Measurements from ENCODE around the gene TAF1B. TPM values are rescaled to one million over a fixed set of nuclear protein-coding genes. Genes with fewer than 3 reads are reported as not detected.

The TAF1B gene
- total and polyA plus RNA-seq, 2 donors from 2014 or later = 8.8 to 27.7 TPM

DNA sequence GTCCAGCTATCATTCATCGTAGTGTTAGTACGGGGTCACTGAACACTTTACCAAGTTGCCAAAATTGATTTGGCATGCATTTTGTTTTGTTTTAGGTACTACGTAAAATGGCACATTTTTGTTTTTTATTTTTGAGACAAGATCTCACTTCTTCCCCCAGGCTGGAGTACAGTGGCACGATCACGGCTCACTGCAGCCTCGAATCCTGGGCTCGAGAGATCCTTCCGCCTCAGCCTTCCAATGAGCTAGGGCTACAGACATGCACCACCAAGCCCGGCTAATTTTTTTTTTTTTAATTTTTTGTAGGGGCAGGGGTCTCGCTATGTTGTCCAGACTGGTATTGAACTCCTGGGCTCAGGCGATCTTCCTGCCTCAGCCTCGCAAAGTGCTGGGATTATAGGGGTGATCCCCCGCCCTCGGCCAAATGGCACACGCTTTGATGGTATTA, 786 bp downstream of the TAF1B start:
- Histone ChIP-seq H3K9ac (ENCODE audit: low read length in 3 of 3) (peak overlapping the region; percentile 65 to 92 (median 82)), H3K4me1 (ENCODE audit: control insufficient read depth in 2 of 3, insufficient read depth in 2 of 3, low read depth in 1 of 3, low read length in 3 of 3) (peaks cover 3 to 11% (median 7%) of the 10 kb centered on the region in 3 donors), H3K27me3 (ENCODE audit: control insufficient read depth, insufficient read depth, low read length) (no peaks in the 10 kb centered on the region), H3K9me3 (ENCODE audit: control insufficient read depth in 2 of 3, insufficient read depth in 1 of 3, low read length in 3 of 3) (no peaks in the 10 kb centered on the region), H3K36me3 (ENCODE audit: control insufficient read depth in 2 of 3, insufficient read depth in 3 of 3, low read length in 3 of 3) (peaks cover 2 to 7% (median 3%) of the 10 kb centered on the region in 3 donors), H3K27ac (ENCODE audit: low read depth in 2 of 2, low read length in 2 of 2) (peak overlapping the region in 1 of 2 donors; percentile 91), H3K4me3 (ENCODE audit: low read length in 3 of 3) (peak overlapping the region; percentile 72 to 95 (median 85))
- FAIRE-seq = no peak
- DNase-seq = peak in 3 of 5 donors; percentile 26 to 50 (median 48)
- intact Hi-C loops (cut with DNase I) = no loop called here
- TF ChIP-seq, protein P1, sequence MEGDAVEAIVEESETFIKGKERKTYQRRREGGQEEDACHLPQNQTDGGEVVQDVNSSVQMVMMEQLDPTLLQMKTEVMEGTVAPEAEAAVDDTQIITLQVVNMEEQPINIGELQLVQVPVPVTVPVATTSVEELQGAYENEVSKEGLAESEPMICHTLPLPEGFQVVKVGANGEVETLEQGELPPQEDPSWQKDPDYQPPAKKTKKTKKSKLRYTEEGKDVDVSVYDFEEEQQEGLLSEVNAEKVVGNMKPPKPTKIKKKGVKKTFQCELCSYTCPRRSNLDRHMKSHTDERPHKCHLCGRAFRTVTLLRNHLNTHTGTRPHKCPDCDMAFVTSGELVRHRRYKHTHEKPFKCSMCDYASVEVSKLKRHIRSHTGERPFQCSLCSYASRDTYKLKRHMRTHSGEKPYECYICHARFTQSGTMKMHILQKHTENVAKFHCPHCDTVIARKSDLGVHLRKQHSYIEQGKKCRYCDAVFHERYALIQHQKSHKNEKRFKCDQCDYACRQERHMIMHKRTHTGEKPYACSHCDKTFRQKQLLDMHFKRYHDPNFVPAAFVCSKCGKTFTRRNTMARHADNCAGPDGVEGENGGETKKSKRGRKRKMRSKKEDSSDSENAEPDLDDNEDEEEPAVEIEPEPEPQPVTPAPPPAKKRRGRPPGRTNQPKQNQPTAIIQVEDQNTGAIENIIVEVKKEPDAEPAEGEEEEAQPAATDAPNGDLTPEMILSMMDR (IDR thresholded peaks at IDR 0.05; ENCODE audit: borderline replicate concordance, extremely low read depth, insufficient read depth) = no peak

DNA sequence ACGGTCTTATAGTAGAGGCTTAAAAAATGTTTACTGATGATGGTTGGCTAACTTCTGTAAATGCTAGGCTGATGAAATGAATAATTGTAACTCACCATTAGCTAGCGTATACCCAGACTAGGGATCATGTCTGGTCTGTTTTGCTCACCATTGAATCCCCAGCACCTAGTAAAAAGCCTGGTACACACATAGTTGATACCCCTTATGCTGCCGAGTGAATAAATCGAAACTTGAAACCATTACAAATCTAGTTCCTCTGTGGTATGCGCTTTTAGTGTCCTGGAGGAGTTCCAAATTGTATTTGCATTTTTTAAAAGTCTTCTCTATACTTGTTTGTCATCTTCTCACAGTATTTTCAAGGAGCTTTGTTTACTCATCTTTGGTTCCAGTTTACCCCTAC, 1.3 kb downstream of the TAF1B start:
- Histone ChIP-seq H3K36me3 (ENCODE audit: control insufficient read depth in 2 of 3, insufficient read depth in 3 of 3, low read length in 3 of 3) (peaks cover 2 to 7% (median 3%) of the 10 kb centered on the region in 3 donors), H3K27me3 (ENCODE audit: control insufficient read depth, insufficient read depth, low read length) (no peaks in the 10 kb centered on the region), H3K4me1 (ENCODE audit: control insufficient read depth in 2 of 3, insufficient read depth in 2 of 3, low read depth in 1 of 3, low read length in 3 of 3) (peaks cover 3 to 11% (median 7%) of the 10 kb centered on the region in 3 donors), H3K9me3 (ENCODE audit: control insufficient read depth in 2 of 3, insufficient read depth in 1 of 3, low read length in 3 of 3) (no peaks in the 10 kb centered on the region), H3K27ac (ENCODE audit: low read depth in 2 of 2, low read length in 2 of 2) (no peak overlapping the region), H3K9ac (ENCODE audit: low read length in 3 of 3) (peak overlapping the region; percentile 25 to 82 (median 65)), H3K4me3 (ENCODE audit: low read length in 3 of 3) (peak overlapping the region; percentile 72 to 95 (median 85))
- peak in 2 of 5 donors; percentile 24 to 46 for DNase-seq
- FAIRE-seq = no peak
- TF ChIP-seq, protein P1 (IDR thresholded peaks at IDR 0.05; ENCODE audit: borderline replicate concordance, extremely low read depth, insufficient read depth) = no peak
- intact Hi-C loops (cut with DNase I) = no loop called here

DNA sequence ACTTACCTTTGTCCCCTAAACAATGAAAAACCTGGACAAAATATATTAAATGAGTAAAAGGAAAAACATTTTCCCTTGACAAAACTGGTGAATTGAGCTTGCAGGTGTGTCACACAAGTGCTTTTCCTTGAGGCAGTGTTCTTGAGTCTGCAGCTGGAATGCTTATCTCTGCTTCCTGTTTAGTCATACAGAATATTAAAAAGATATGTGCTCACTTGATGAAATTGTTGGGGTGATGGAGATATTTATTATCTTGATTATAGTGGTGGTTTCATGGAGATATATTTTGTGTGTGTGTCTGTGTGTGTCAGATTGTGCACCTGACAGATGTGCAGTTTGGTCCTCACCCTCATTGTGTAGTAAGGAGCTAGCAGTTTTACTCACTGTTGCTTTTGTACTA, 3.3 kb downstream of the TAF1B start:
- H3K27me3 ChIP-seq (ENCODE audit: control insufficient read depth, insufficient read depth, low read length) = no peaks in the 10 kb centered on the region
- no peak overlapping the region for H3K27ac ChIP-seq (ENCODE audit: low read depth in 2 of 2, low read length in 2 of 2)
- H3K4me3 ChIP-seq (ENCODE audit: low read length in 3 of 3) = no peak overlapping the region
- no peak overlapping the region for H3K9ac ChIP-seq (ENCODE audit: low read length in 3 of 3)
- DNase-seq (no peak), FAIRE-seq (no peak)
- no peaks in the 10 kb centered on the region for H3K9me3 ChIP-seq (ENCODE audit: control insufficient read depth in 2 of 3, insufficient read depth in 1 of 3, low read length in 3 of 3)
- intact Hi-C loops (cut with DNase I) = no loop called here
- TF ChIP-seq, protein P1 (IDR thresholded peaks at IDR 0.05; ENCODE audit: borderline replicate concordance, extremely low read depth, insufficient read depth) = no peak
- H3K36me3 ChIP-seq (ENCODE audit: control insufficient read depth in 2 of 3, insufficient read depth in 3 of 3, low read length in 3 of 3) = peaks cover 2 to 13% (median 9%) of the 10 kb centered on the region in 3 donors
- peaks cover 3 to 11% (median 7%) of the 10 kb centered on the region in 3 donors for H3K4me1 ChIP-seq (ENCODE audit: control insufficient read depth in 2 of 3, insufficient read depth in 2 of 3, low read depth in 1 of 3, low read length in 3 of 3)

DNA sequence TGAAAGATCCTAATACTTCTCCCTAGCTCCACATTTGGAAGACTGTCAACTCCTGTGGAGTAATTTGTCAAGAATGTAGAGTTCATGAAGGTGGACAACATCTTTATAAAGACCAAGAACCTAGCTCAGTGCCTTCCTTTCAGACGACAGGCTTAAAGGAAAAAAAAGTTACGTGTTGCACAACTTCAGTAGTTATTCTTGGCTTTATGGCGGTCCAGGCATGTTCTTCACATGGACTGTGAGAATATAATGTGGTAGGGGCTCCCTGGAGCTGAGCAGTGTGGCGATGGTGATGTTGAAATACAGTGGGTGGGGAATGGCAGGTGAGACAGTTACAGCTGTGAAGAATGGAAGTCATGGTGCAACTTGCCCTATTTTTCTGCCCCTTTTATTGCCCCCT, 3.9 kb downstream of the TAF1B start:
- Histone ChIP-seq H3K4me3 (ENCODE audit: low read length in 3 of 3) (no peak overlapping the region), H3K27me3 (ENCODE audit: control insufficient read depth, insufficient read depth, low read length) (no peaks in the 10 kb centered on the region), H3K36me3 (ENCODE audit: control insufficient read depth in 2 of 3, insufficient read depth in 3 of 3, low read length in 3 of 3) (peaks cover 2 to 19% (median 11%) of the 10 kb centered on the region in 3 donors), H3K4me1 (ENCODE audit: control insufficient read depth in 2 of 3, insufficient read depth in 2 of 3, low read depth in 1 of 3, low read length in 3 of 3) (peaks cover 3 to 11% (median 7%) of the 10 kb centered on the region in 3 donors), H3K9me3 (ENCODE audit: control insufficient read depth in 2 of 3, insufficient read depth in 1 of 3, low read length in 3 of 3) (no peaks in the 10 kb centered on the region), H3K9ac (ENCODE audit: low read length in 3 of 3) (no peak overlapping the region), H3K27ac (ENCODE audit: low read depth in 2 of 2, low read length in 2 of 2) (no peak overlapping the region)
- no peak for DNase-seq
- TF ChIP-seq, protein P1 (IDR thresholded peaks at IDR 0.05; ENCODE audit: borderline replicate concordance, extremely low read depth, insufficient read depth) = no peak
- intact Hi-C loops (cut with DNase I) = no loop called here
- FAIRE-seq = no peak

All from kidney (tissue), 14 donors.